Fibroblast of mammary gland (primary cell): ENCODE data around the gene CCDC78.
A peak's percentile ranks its signal among the peaks of the same experiment; 100 is the strongest.
"Not testable (repeated sequence)": the region's sequence is repeated elsewhere in the genome, so short reads cannot be mapped to it uniquely, and the experiment has no call there.

Experiments
- DNase-seq: peaks from one replicate; pipeline ENCODE4 v3.0.0-alpha.2; 2010; ENCODE audit warnings: low read depth
- H3K4me3 ChIP-seq: 2 replicates; pipeline ENCODE4 v1.5.1; 2011; ENCODE audit warnings: low read depth, mild to moderate bottlenecking, low read length, moderate library complexity; ENCODE audit not compliant: control insufficient read depth
- TF ChIP-seq, protein P1 (sequence below): conservative IDR thresholded peaks from 2 replicates; pipeline ENCODE4 v1.5.1; 2011; ENCODE audit warnings: low read depth, low read length, inconsistent platforms; ENCODE audit not compliant: control insufficient read depth, insufficient read depth

Gene CCDC78

DNA sequence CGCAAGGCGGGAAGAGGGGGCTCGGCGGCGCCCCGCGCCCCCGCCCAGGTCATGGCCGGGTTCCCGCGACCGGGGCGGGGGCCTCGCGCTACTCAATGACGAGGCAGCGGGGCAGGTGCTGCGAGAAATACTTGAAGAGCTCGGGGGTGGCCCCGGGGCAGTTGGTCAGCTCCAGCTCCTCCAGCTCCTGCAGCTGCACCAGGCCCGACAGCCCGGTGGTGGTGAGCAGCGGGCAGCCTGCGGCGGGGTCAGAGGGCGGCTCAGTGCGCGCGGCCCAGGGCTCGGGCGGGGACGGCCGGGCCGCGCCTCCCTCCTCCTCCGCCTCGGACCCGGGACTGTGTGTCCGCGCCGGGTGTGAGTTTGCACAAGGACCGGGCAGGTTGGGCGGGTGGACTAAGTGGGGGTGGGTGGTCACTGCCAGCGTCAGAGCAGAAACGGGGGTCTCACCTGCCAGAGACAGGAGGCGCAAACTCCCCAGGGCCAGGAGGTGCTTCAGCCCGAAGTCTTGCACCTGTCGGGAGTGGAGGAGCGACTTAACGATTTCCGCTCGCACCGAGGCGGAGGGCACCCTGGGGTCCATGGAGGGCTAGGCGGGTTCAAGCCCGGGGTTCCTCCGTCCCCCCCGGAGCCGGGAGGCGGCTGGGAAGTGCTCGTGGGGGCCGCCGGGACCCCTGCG is 31.9 kb downstream of the CCDC78 start:
- TF ChIP-seq, protein P1, sequence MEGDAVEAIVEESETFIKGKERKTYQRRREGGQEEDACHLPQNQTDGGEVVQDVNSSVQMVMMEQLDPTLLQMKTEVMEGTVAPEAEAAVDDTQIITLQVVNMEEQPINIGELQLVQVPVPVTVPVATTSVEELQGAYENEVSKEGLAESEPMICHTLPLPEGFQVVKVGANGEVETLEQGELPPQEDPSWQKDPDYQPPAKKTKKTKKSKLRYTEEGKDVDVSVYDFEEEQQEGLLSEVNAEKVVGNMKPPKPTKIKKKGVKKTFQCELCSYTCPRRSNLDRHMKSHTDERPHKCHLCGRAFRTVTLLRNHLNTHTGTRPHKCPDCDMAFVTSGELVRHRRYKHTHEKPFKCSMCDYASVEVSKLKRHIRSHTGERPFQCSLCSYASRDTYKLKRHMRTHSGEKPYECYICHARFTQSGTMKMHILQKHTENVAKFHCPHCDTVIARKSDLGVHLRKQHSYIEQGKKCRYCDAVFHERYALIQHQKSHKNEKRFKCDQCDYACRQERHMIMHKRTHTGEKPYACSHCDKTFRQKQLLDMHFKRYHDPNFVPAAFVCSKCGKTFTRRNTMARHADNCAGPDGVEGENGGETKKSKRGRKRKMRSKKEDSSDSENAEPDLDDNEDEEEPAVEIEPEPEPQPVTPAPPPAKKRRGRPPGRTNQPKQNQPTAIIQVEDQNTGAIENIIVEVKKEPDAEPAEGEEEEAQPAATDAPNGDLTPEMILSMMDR: no peak
- no peak overlapping the region for H3K4me3 ChIP-seq
- DNase-seq: no peak

GRCh38 chr16:693766-694165 is 32.5 kb downstream of the CCDC78 start:
- TF ChIP-seq, protein P1: no peak
- DNase-seq: no peak
- H3K4me3 ChIP-seq: no peak overlapping the region

DNA sequence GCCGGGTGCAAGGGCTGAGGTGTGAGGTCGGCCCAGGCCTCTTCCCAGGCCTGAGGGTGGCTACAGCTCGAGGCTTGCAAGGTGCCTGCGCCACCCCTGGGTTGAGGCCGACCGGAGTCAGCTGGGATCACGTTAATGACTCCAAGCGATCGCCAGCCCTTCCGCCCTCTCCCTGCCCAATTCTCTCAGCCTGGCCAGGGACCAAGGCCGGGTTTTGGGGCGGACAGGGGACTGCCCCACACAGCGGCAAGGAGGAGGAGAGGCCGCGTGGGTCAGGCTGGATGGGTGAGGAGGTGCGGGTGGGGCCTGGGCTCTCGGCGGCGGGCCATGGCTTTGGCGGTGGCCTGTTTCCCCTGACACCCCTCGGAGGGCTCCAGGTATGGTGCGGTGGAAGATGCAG is 32.9 kb downstream of the CCDC78 start:
- no peak for DNase-seq

DNA sequence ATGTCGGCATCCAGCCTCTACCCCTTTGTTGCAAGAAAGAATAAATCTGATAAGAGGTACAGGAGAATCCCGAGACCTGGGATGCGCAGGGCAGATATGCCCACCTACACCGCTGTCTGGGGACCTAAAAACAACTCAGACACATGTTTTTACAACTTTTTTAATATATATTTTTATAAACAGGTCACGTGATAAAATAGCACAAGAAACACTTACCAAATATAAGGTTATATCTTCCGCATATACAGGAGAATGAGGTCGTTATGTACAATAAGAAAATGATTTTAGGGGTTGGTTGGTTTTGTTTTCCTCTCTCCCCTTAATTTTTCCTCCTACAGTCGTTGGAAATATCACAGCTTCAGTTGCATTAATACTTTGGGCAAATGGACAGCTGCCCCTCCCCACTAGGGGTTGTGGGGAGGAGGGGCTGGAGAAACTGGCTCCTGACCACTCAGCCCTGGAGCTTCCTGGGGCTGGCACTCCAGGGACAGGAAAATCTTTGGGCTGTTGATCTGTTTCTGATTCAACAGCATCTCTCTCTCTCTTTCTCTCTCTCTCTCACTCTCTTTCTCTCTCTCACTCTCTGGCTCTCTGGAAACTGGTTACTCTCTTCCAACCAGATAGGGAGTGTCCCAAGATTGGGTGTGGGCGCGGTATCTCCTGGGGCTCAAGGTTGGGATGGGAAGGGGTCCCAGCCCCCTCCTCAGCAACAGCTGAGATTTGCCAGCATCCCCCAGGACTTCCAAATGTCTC is 33.7 kb downstream of the CCDC78 start:
- TF ChIP-seq, protein P1: no peak
- no peak overlapping the region for H3K4me3 ChIP-seq
- DNase-seq: no peak

More for the DNA sequence above, 32.9 kb downstream of the CCDC78 start:
- H3K4me3 ChIP-seq: no peak overlapping the region
- TF ChIP-seq, protein P1: no peak

DNA sequence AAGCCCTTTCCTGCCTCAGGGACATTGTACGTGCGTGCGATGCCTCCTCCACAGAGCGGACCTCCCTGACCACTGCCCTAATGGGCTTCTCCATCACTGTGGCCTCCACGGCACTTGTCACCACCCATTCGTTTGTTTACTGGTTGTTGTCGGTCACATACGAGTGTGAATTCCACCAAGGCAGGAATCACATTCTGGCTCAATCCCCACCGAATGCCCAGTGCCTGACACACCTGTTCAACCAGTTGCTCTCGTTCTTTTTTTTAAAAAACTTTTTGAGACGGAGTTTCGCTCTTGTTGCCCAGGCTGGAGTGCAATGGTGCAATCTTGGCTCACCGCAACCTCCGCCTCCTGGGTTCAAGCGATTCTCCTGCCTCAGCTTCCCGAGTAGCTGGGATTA is 35.0 kb downstream of the CCDC78 start:
- not testable (repeated sequence) for DNase-seq, H3K4me3 ChIP-seq

DNA sequence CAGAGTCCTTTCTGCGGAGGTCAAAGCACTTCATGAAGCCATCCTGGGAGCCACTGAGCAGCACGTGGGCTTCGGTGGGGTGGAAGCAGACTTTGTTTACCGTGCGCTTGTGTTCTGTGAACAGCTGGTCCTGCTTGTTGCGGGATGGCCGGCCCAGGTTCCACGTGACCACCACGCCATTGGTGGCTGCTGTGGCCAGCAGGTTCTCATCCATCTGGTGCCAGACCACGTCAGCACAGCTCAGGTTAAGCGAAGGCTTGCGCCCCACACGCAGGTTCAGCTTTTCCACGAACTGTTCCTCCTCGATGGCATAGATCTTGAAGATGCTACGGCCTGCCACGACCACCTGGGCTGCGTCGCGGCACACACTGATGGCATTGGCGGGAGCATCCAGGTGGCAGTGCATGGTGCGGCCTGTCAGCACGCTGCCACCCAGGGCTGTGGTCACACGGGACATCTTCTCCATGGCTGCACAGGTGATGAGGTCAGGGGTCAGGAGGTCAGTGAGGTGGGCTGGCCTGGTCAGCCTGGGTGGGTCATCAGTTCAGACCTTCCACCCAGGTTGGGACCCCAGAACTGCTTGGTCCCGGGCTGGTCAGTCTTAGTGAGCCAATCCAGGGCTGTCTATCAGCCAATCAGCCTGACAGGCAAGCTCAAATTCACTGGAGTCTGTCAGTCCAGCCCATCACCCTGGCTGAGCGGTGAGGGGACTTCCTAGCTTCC is 36.9 kb downstream of the CCDC78 start:
- DNase-seq: no peak
- TF ChIP-seq, protein P1: no peak
- H3K4me3 ChIP-seq: peak overlapping the region; percentile 80

GRCh38 chr16:687499-687898 is 38.7 kb downstream of the CCDC78 start:
- no peak overlapping the region for H3K4me3 ChIP-seq
- TF ChIP-seq, protein P1: no peak
- DNase-seq: no peak
